Mammary epithelial cell (primary cell): ENCODE data around the gene COL19A1.

Experiments
- EZH2 ChIP-seq: IDR thresholded peaks from 2 replicates; pipeline ENCODE4 v1.6.1; 2012; ENCODE audit warnings: low read length, inconsistent platforms, borderline replicate concordance
- TF ChIP-seq, protein P1 (sequence below), 2 donors: IDR thresholded peaks in 1 of 2; conservative IDR thresholded peaks in 1 of 2; 2 replicates each; pipeline ENCODE4 v1.5.1; 2011 to 2012; ENCODE audit warnings: inconsistent platforms in 2 of 2, low read length in 2 of 2, mild to moderate bottlenecking in 2 of 2, control low read depth in 1 of 2, low read depth in 1 of 2; ENCODE audit not compliant: insufficient read depth in 1 of 2; ENCODE audit errors: extremely low read depth in 1 of 2

DNA sequence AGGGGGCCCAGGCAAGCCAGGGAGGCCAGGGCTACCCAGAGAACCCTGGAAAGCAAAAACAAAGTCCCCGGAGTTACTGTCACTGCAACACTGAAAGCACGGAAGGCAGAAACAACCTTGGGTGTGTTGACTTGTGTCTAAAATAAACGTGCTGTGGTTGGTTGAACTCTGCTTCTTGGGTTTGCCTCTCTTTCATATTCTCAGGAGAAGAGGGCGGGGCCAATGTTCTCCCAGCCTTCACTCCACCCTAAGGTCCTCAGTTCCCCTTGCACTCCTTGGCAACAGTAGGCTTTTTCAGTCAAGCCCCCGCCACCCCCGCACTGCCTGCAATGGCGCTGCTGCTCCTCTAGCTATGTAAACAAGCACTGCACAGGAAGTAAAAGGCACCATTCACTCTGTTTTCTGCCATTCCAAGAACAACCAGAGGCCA is 375.6 kb downstream of the COL19A1 start:
- TF ChIP-seq, protein P1, sequence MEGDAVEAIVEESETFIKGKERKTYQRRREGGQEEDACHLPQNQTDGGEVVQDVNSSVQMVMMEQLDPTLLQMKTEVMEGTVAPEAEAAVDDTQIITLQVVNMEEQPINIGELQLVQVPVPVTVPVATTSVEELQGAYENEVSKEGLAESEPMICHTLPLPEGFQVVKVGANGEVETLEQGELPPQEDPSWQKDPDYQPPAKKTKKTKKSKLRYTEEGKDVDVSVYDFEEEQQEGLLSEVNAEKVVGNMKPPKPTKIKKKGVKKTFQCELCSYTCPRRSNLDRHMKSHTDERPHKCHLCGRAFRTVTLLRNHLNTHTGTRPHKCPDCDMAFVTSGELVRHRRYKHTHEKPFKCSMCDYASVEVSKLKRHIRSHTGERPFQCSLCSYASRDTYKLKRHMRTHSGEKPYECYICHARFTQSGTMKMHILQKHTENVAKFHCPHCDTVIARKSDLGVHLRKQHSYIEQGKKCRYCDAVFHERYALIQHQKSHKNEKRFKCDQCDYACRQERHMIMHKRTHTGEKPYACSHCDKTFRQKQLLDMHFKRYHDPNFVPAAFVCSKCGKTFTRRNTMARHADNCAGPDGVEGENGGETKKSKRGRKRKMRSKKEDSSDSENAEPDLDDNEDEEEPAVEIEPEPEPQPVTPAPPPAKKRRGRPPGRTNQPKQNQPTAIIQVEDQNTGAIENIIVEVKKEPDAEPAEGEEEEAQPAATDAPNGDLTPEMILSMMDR (conservative IDR thresholded peaks at IDR 0.05 in 1 of 2, IDR thresholded peaks at IDR 0.05 in 1 of 2; ENCODE audit: extremely low read depth in 1 of 2, insufficient read depth in 1 of 2, low read depth in 1 of 2, low read length in 2 of 2), result no peak
- TF ChIP-seq EZH2, result no peak
